BE2C (cell line): ENCODE measurements around the gene OR2A2. TPM values are rescaled to one million over a fixed set of nuclear protein-coding genes. Genes with fewer than 3 reads are reported as not detected.

ENCODE experiments used
- DNase-seq: peaks from one replicate; pipeline ENCODE4 v3.0.0-alpha.2; 2020
- H3K27me3 ChIP-seq: fragments of 250-450 bp; sonication (Bioruptor Pico); 2 replicates; pipeline ENCODE4 v1.5.1; 2020; ENCODE audit warnings: mild to moderate bottlenecking
- H3K36me3 ChIP-seq: fragments of 250-450 bp; sonication (Bioruptor Pico); 2 replicates; pipeline ENCODE4 v1.5.1; 2020; ENCODE audit warnings: mild to moderate bottlenecking
- H3K4me1 ChIP-seq: fragments of 250-450 bp; sonication (Bioruptor Pico); 2 replicates; pipeline ENCODE4 v1.5.1; 2020
- H3K4me3 ChIP-seq: 2 replicates; pipeline ENCODE4 v1.5.1; 2011; ENCODE audit warnings: low read depth, low read length
- H3K9me3 ChIP-seq: fragments of 250-450 bp; sonication (Bioruptor Pico); 2 replicates; pipeline ENCODE4 v1.5.1; 2020
- polyA plus RNA-seq: library from polyadenylated mRNA; unstranded; fragments of >200 nt; gene quantifications from one replicate; pipeline ENCODE4 v1.2.1, GENCODE V29; 2012; ENCODE audit warnings: low read depth, missing spikeins; ENCODE audit not compliant: insufficient read length, insufficient read depth
- TF ChIP-seq, protein P1 (sequence below): IDR thresholded peaks from 2 replicates; pipeline ENCODE4 v1.5.1; 2012; ENCODE audit warnings: mild to moderate bottlenecking, low read depth, low read length

OR2A2 gene, protein sequence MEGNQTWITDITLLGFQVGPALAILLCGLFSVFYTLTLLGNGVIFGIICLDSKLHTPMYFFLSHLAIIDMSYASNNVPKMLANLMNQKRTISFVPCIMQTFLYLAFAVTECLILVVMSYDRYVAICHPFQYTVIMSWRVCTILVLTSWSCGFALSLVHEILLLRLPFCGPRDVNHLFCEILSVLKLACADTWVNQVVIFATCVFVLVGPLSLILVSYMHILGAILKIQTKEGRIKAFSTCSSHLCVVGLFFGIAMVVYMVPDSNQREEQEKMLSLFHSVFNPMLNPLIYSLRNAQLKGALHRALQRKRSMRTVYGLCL
- polyA plus RNA-seq, result not detected

DNA sequence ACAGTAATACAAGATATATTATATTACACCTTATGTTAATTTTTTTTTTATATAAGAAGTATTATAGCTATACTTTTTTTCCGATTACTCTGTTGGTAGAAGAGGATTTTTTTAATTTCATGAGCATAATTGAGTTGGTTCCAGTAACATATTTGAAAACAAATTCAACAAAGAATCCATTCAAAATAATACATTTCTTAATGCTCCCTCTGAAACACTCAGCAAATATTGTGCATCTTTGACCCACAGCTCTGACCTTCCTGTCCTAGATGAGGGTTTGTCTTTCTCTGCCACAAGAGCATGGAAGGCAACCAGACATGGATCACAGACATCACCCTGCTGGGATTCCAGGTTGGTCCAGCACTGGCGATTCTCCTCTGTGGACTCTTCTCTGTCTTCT, at the start of gene OR2A2:
OR2A2 (plus strand) TSS at position 301 of the 400 bp plus-strand sequence; CDS start at position 301, 0 bp downstream.
- DNase-seq, result no peak
- no peak within 1 kb of the TSS for H3K4me3 ChIP-seq
- TF ChIP-seq, protein P1, sequence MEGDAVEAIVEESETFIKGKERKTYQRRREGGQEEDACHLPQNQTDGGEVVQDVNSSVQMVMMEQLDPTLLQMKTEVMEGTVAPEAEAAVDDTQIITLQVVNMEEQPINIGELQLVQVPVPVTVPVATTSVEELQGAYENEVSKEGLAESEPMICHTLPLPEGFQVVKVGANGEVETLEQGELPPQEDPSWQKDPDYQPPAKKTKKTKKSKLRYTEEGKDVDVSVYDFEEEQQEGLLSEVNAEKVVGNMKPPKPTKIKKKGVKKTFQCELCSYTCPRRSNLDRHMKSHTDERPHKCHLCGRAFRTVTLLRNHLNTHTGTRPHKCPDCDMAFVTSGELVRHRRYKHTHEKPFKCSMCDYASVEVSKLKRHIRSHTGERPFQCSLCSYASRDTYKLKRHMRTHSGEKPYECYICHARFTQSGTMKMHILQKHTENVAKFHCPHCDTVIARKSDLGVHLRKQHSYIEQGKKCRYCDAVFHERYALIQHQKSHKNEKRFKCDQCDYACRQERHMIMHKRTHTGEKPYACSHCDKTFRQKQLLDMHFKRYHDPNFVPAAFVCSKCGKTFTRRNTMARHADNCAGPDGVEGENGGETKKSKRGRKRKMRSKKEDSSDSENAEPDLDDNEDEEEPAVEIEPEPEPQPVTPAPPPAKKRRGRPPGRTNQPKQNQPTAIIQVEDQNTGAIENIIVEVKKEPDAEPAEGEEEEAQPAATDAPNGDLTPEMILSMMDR, result no peak
- no peaks in the 10 kb centered on the region for H3K36me3 ChIP-seq
- H3K27me3 ChIP-seq, result no peaks in the 10 kb centered on the region
- no peaks in the 10 kb centered on the region for H3K4me1 ChIP-seq
- no peaks in the 10 kb centered on the region for H3K9me3 ChIP-seq

DNA sequence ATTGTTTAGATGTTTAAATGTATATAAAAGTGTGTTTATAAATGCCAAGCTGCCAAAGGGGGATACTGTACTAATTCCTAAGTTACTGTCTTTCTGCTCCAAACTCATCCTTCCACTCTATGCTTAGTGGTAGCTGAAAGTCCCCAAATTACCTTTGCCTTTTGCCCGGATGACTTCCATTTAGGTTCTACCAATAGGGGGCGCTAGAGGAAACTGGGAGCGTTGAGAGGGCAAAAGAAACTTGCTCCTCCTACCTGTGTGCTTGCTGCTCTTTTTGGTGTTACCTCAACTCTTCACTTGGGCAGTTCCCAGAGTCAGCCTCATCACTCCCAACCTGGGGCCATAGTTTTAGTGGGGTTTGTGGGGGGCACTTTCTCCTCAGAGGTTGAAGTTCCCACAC, 45.7 kb upstream of the OR2A2 start:
- no peaks in the 10 kb centered on the region for H3K4me1 ChIP-seq
- no peaks in the 10 kb centered on the region; the same call in 1 of the 2 replicates for H3K27me3 ChIP-seq
- no peaks in the 10 kb centered on the region for H3K36me3 ChIP-seq
- TF ChIP-seq, protein P1, result peak; percentile 30
- no peaks in the 10 kb centered on the region for H3K9me3 ChIP-seq
- no peak for DNase-seq
- H3K4me3 ChIP-seq, result no peak overlapping the region

DNA sequence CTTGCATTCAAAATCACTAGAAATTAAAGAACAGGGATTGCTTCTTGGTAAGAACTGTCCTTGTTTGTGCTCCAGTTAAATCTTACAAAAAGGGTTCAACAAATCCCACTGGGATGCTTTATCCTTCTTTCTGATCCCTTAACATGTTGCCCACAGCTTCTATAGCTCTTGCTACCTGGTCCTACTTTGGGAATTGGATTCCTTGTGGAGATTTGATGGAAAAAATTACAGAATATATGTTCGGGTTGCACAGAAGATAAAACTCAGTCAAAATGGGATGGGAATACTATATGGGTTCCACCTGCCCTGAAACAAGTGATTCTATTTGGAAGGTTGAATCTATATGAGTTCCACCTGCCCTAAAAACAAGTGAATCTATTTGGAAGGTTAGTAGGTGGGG, 39.9 kb upstream of the OR2A2 start, which contains the start of gene OR2A25:
OR2A25 (plus strand) TSS at position 301 of the 400 bp plus-strand sequence. CDS start 4,409 bp downstream, outside the sequence.
- no peaks in the 10 kb centered on the region for H3K4me1 ChIP-seq
- no peak within 1 kb of the TSS for H3K4me3 ChIP-seq
- no peaks in the 10 kb centered on the region for H3K9me3 ChIP-seq
- TF ChIP-seq, protein P1, result no peak
- H3K36me3 ChIP-seq, result no peaks in the 10 kb centered on the region
- no peak for DNase-seq
- H3K27me3 ChIP-seq, result no peaks in the 10 kb centered on the region; the same call in 1 of the 2 replicates

DNA sequence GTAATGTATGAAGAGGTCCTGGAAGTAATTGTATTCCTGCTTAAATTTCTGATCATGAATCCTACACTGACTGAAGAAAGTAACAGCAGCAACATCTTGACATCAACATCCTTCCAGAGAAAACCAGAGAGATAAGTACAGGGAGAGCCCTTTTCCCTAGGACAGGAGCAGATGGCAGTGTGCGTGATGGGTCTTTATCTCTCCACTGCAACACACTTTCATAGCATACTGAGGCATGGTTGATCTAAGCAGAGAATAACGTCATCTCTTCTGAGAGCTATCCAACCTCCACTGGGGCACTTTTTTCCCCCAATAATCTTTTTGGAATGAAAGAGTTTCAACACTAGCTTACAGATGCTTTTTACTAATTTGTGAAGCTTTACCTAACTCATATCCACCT, 39.4 kb upstream of the OR2A2 start:
- TF ChIP-seq, protein P1, result no peak
- Histone ChIP-seq H3K9me3 (no peaks in the 10 kb centered on the region), H3K4me3 (no peak overlapping the region), H3K4me1 (no peaks in the 10 kb centered on the region), H3K36me3 (no peaks in the 10 kb centered on the region), H3K27me3 (no peaks in the 10 kb centered on the region; the same call in 1 of the 2 replicates)
- DNase-seq, result no peak

DNA sequence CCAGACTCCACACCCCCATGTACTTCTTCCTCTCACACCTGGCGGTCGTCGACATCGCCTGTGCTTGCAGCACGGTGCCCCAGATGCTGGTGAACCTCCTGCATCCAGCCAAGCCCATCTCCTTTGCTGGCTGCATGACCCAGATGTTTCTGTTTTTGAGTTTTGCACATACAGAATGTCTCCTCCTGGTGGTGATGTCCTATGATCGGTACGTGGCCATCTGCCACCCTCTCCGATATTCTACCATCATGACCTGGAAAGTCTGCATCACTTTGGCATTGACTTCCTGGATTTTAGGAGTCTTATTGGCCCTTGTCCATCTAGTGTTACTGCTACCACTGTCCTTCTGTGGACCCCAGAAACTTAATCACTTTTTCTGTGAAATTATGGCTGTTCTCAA, 35.0 kb upstream of the OR2A2 start:
- Histone ChIP-seq H3K27me3 (no peaks in the 10 kb centered on the region), H3K4me3 (no peak overlapping the region), H3K9me3 (no peaks in the 10 kb centered on the region), H3K4me1 (no peaks in the 10 kb centered on the region), H3K36me3 (no peaks in the 10 kb centered on the region)
- DNase-seq, result no peak
- TF ChIP-seq, protein P1, result no peak

DNA sequence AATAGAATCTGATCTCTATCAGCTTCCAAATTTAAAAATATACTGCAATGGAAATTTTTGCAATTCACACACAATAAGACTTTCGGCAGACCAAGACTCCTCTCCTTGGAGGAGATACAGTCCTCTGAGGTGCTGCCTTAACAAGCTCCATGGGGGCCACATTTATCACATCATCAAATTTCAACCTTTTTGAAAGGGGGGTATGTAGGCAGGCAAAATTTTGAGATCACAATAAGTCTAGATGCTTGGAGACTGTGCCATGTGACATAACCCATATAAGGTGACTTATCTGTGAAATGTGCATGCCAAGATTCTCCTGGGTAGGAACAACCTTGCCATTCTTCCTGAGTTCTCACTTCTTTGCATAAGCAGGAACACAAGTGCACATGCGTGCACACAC, 23.4 kb upstream of the OR2A2 start, which contains the start of gene OR2A12:
OR2A12 (plus strand) TSS at position 301 of the 400 bp plus-strand sequence. CDS start 8,830 bp downstream, outside the sequence.
- TF ChIP-seq, protein P1, result no peak
- Histone ChIP-seq H3K9me3 (peaks cover 1% of the 10 kb centered on the region; the same call in 1 of the 2 replicates), H3K4me3 (no peak within 1 kb of the TSS), H3K36me3 (no peaks in the 10 kb centered on the region), H3K27me3 (no peaks in the 10 kb centered on the region), H3K4me1 (no peaks in the 10 kb centered on the region)
- DNase-seq, result no peak
